Loucy (cell line): ENCODE measurements around the gene EP300.

ENCODE experiments used
- CTCF ChIP-seq: fragments of 200-600 bp; sonication (generic); conservative IDR thresholded peaks from 2 replicates; pipeline ENCODE4 v1.5.1; 2014; ENCODE audit warnings: mild to moderate bottlenecking, antibody characterized with exemption, low read length
- EZH2phosphoT487 ChIP-seq: fragments of 200-600 bp; IDR thresholded peaks from 2 replicates; pipeline ENCODE4 v1.6.1; 2018; ENCODE audit warnings: antibody characterized with exemption, mild to moderate bottlenecking, moderate library complexity, borderline replicate concordance

GRCh38 chr22:41180926-41181325, 88.5 kb downstream of the EP300 start:
- TF ChIP-seq EZH2phosphoT487 (no peak), CTCF (no peak)
